ENCODE data around the gene QDPR. TPM values are rescaled to one million over a fixed set of nuclear protein-coding genes. Genes with fewer than 3 reads are reported as not detected.

QDPR gene
- total RNA-seq = 100 to 1,000 TPM in 2 of 6 experiments, 10 to 100 TPM in 4; 43.4 to 154 (median 81.5) TPM
- long read RNA-seq, transcript QDPR-201 (7 exons, 1,648 nt) = major isoform, 67 of 84 reads
- long read RNA-seq, transcript QDPR-202 (6 exons, 1,278 nt) = minor isoform, 5 of 84 reads
- long read RNA-seq, partial matches to known transcripts = 3 of 84 reads
- long read RNA-seq, other reads (novel, unspliced or antisense) = 6 of 84 reads

DNA sequence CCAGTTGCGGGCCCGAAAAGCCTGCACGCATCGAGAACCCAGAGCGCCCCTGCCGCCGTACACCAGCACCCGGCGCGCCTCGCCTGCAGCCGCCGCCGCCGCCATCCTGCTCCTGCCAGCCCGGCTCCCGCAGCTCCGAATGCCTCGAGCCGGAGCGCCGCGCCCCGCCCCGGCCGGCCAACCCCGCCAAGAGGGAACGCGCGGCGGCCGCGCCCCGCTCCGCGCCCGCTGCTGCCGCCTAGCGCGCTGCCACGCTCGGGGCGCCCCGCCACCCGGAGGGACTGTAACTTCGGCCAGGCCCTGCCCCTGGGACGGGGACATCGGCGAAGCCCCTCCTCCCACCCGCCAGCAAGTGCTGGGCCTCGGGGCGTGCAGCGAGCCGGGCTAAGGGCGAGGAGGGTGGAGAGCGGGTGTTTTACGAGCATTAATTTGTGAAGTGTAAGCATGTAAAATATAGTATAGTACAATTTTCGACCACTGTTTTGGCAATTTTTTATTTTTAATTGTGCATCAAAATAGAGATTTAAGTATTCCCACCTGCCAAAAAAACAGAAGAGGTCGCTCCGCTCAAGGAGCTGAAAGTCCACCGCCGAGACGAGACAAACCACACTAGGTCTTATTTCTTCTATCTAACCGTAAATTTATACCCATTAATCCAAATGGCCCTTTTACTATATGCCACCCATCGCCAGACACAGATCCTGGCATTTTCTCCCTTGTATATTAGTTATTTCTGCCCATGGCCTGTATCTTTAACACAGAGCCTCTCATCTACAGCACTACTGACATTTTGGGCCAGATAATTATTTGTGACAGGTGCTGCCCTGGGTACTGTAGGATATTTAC is at the start of gene QDPR:
Gene QDPR, minus strand, starts transcription at position 141 of the 846 bp plus-strand sequence. Its CDS starts 36 bp downstream, at position 105.
- 4% methylated on average over 17 of the region's 65 CpGs for WGBS (ENCODE audit: insufficient coverage, low coverage, low lambda C conversion rate, missing lambda C conversion rate)
- intact Hi-C loops (cut with DNase I) = no loop called here
- peak; percentile 77 to 91 (median 82) for ATAC-seq

GRCh38 chr4:17561195-17561909 is 49.5 kb upstream of the QDPR start:
- H3K4me3 ChIP-seq = no peak overlapping the region
- H3K27me3 ChIP-seq = no peaks in the 10 kb centered on the region
- no peak overlapping the region for H3K27ac ChIP-seq
- TF ChIP-seq POLR2A (IDR thresholded peaks at IDR 0.05) (no peak), CTCF (IDR thresholded peaks at IDR 0.05) (no peak)
- no peaks in the 10 kb centered on the region for H3K36me3 ChIP-seq
- 92% methylated on average over 6 of the region's 8 CpGs for WGBS (ENCODE audit: insufficient coverage, low coverage, low lambda C conversion rate, missing lambda C conversion rate)
- intact Hi-C loops (cut with DNase I) = no loop called here
- DNase-seq = no peak
- no peak for ATAC-seq
- no peaks in the 10 kb centered on the region for H3K9me3 ChIP-seq
- peaks cover 0 to 38% (median 13%) of the 10 kb centered on the region in 4 donors for H3K4me1 ChIP-seq

More for the DNA sequence above, at the start of gene QDPR:
- H3K27me3 ChIP-seq = no peaks in the 10 kb centered on the region
- H3K9me3 ChIP-seq = no peaks in the 10 kb centered on the region
- TF ChIP-seq CTCF (IDR thresholded peaks at IDR 0.05) (peak; percentile 30 to 76 (median 41)), POLR2A (IDR thresholded peaks at IDR 0.05) (peak; percentile 70)
- DNase-seq = peak; percentile 90 to 94 (median 94)
- H3K4me1 ChIP-seq = peaks cover 0 to 56% (median 19%) of the 10 kb centered on the region in 4 donors
- H3K27ac ChIP-seq = peak within 1 kb of the TSS; percentile 78 to 97 (median 95)
- H3K36me3 ChIP-seq = peaks cover 0 to 20% (median 4%) of the 10 kb centered on the region in 4 donors
- peak within 1 kb of the TSS; percentile 79 to 85 (median 79) for H3K4me3 ChIP-seq

DNA sequence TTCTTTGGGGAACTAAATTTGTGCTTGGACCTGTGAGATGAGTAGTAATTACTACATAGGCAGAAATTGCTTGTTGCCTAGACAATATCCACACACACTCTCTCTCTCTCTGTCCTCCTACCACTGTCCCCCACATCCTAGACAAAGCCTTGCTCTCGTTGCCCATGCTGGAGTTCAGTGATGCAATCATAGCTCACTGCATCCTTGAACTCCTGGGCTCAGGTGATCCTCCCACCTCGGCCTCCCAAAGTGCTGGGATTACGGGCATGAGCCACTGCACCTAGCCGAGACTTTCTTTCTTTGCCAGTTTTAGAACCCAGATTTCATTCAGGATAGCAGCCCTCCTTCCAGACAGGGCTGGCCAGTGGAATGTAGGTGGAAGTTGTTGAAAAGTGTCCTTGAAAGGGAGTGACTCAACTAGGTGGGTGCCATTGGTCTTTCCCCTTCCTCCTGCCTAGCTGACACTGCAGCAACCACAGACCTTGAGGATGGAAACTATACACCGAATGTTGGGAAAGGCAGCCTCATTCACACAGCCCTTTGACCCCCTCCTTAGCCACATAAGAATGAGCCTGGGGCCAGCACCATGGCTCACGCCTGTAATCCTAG is 48.3 kb upstream of the QDPR start:
- no peaks in the 10 kb centered on the region for H3K36me3 ChIP-seq
- ATAC-seq (no peak), DNase-seq (no peak)
- H3K4me1 ChIP-seq = peaks cover 0 to 39% (median 15%) of the 10 kb centered on the region in 4 donors
- intact Hi-C loops (cut with DNase I) = no loop called here
- TF ChIP-seq POLR2A (IDR thresholded peaks at IDR 0.05) (no peak), CTCF (IDR thresholded peaks at IDR 0.05) (no peak)
- H3K9me3 ChIP-seq = no peaks in the 10 kb centered on the region
- 53% methylated on average over 3 of the region's 6 CpGs for whole genome bisulfite sequencing (ENCODE audit: insufficient coverage, low coverage, low lambda C conversion rate, missing lambda C conversion rate)
- no peak overlapping the region for H3K4me3 ChIP-seq
- peak overlapping the region; percentile 49 to 85 (median 67) for H3K27ac ChIP-seq
- H3K27me3 ChIP-seq = no peaks in the 10 kb centered on the region

GRCh38 chr4:17559709-17560048 is 47.8 kb upstream of the QDPR start:
- ATAC-seq (no peak), DNase-seq (no peak)
- H3K4me1 ChIP-seq = peaks cover 0 to 39% (median 15%) of the 10 kb centered on the region in 4 donors
- TF ChIP-seq POLR2A (IDR thresholded peaks at IDR 0.05) (no peak), CTCF (IDR thresholded peaks at IDR 0.05) (no peak)
- H3K9me3 ChIP-seq = no peaks in the 10 kb centered on the region
- intact Hi-C loops (cut with DNase I) = no loop called here
- no peaks in the 10 kb centered on the region for H3K36me3 ChIP-seq
- 83% methylated on average over 3 of the region's 3 CpGs for WGBS (ENCODE audit: insufficient coverage, low coverage, low lambda C conversion rate, missing lambda C conversion rate)
- no peaks in the 10 kb centered on the region for H3K27me3 ChIP-seq
- H3K4me3 ChIP-seq = no peak overlapping the region
- peak overlapping the region; percentile 49 to 85 (median 67) for H3K27ac ChIP-seq
